Measurements from ENCODE around the gene PCDH17.

The PCDH17 gene

GRCh38 chr13:57704031-57704430 is 72.5 kb downstream of the PCDH17 start:
- DNase-seq (ENCODE audit: low spot score) = no peak
- no peak for TF ChIP-seq CTCF (conservative IDR thresholded peaks at IDR 0.05; ENCODE audit: low read depth)
- H3K27ac ChIP-seq = no peak overlapping the region
- CTCF ChIA-PET = interaction anchor here (1.2 kb wide), 1 partner anchor 12 kb away, joined by 3 read pairs; no protein-coding TSS in a partner anchor
- POLR2A ChIA-PET (ENCODE audit: low non-redundant PET) = no interaction called here

- no peak overlapping the region for H3K27ac ChIP-seq
- ChIA-PET POLR2A (ENCODE audit: low non-redundant PET) (no interaction called here), CTCF (interaction anchor here (0.6 to 1.0 kb wide), 2 partner anchors 13 to 89 kb away, joined by 3 read pairs; no protein-coding TSS in a partner anchor)
- no peak for TF ChIP-seq CTCF (conservative IDR thresholded peaks at IDR 0.05; ENCODE audit: low read depth)
- no peak for DNase-seq (ENCODE audit: low spot score)
Measured at GRCh38 chr13:57716295-57716694, 84.8 kb downstream of the PCDH17 start.

- TF ChIP-seq CTCF (conservative IDR thresholded peaks at IDR 0.05; ENCODE audit: low read depth) = no peak
- DNase-seq (ENCODE audit: low spot score) = no peak
- CTCF ChIA-PET = no interaction called here
- POLR2A ChIA-PET (ENCODE audit: low non-redundant PET) = no interaction called here
- H3K27ac ChIP-seq = no peak overlapping the region
Measured at GRCh38 chr13:57724486-57725272, 93.1 kb downstream of the PCDH17 start.

- ChIA-PET POLR2A (ENCODE audit: low non-redundant PET) (no interaction called here), CTCF (no interaction called here)
- TF ChIP-seq CTCF (conservative IDR thresholded peaks at IDR 0.05; ENCODE audit: low read depth) = no peak
- DNase-seq (ENCODE audit: low spot score) = no peak
- no peak overlapping the region for H3K27ac ChIP-seq
Measured at GRCh38 chr13:57725480-57725879, 93.9 kb downstream of the PCDH17 start.

GRCh38 chr13:57726981-57727380 is 95.4 kb downstream of the PCDH17 start:
- ChIA-PET POLR2A (ENCODE audit: low non-redundant PET) (no interaction called here), CTCF (no interaction called here)
- no peak overlapping the region for H3K27ac ChIP-seq
- no peak for DNase-seq (ENCODE audit: low spot score)
- TF ChIP-seq CTCF (conservative IDR thresholded peaks at IDR 0.05; ENCODE audit: low read depth) = no peak

GRCh38 chr13:57734306-57734705 is 102.8 kb downstream of the PCDH17 start:
- TF ChIP-seq CTCF (conservative IDR thresholded peaks at IDR 0.05; ENCODE audit: low read depth) = no peak
- no peak for DNase-seq (ENCODE audit: low spot score)
- no peak overlapping the region for H3K27ac ChIP-seq
- CTCF ChIA-PET = no interaction called here
- POLR2A ChIA-PET (ENCODE audit: low non-redundant PET) = no interaction called here

Data from RWPE1 (cell line).